Calu3 (cell line): Measurements from ENCODE around the gene SLC4A8. TPM values are rescaled to one million over a fixed set of nuclear protein-coding genes. Genes with fewer than 3 reads are reported as not detected.

ENCODE experiments used
- BruUV-seq: library from RNA; stranded (reverse); fragments of 400-500 nt; replicated peaks from 2 replicates; lab custom pipeline; 2021; lab: Mats Ljungman, UMichigan
- CTCF ChIA-PET: fragments of 300-600 bp; sonication (Branson Sonifier 250); formaldehyde crosslinking; loops from one replicate; lab custom pipeline; 2022; ENCODE audit warnings: antibody characterized with exemption; lab: Charles Lee
- DNase-seq: peaks from one replicate; pipeline ENCODE4 v3.0.0; 2022
- H3K27ac Mint-ChIP-seq: one replicate; pipeline ENCODE4 v1.8.0; 2022; ENCODE audit warnings: mixed read lengths; ENCODE audit not compliant: unreplicated experiment
- H3K27me3 Mint-ChIP-seq: one replicate; pipeline ENCODE4 v1.8.0; 2022; ENCODE audit warnings: mixed read lengths; ENCODE audit not compliant: unreplicated experiment
- H3K36me3 Mint-ChIP-seq: one replicate; pipeline ENCODE4 v1.8.0; 2022; ENCODE audit warnings: mild to moderate bottlenecking, moderate library complexity, mixed read lengths; ENCODE audit not compliant: insufficient read depth, unreplicated experiment
- H3K4me1 Mint-ChIP-seq: one replicate; pipeline ENCODE4 v1.8.0; 2022; ENCODE audit warnings: mild to moderate bottlenecking, low read depth, mixed read lengths; ENCODE audit not compliant: unreplicated experiment
- H3K4me3 Mint-ChIP-seq: one replicate; pipeline ENCODE4 v1.8.0; 2022; ENCODE audit warnings: mild to moderate bottlenecking, low read depth, moderate library complexity, mixed read lengths; ENCODE audit not compliant: unreplicated experiment
- H3K9me3 Mint-ChIP-seq: one replicate; pipeline ENCODE4 v1.8.0; 2022; ENCODE audit warnings: low read depth, mixed read lengths; ENCODE audit not compliant: unreplicated experiment
- intact Hi-C: fragments of 100-400 bp; cut with micrococcal nuclease; formaldehyde crosslinking; loops from one replicate; pipeline ENCODE4 v1.10.0; 2022; ENCODE audit not compliant: unreplicated experiment
- total RNA-seq: library from RNA; stranded (reverse); gene quantifications from 2 replicates; pipeline ENCODE4 v1.2.3, GENCODE V29; 2022
- TF ChIP-seq, protein P1 (sequence below): fragments of 200-600 bp; IDR thresholded peaks from one replicate; pipeline ENCODE4 v1.8.0; 2022; ENCODE audit warnings: antibody characterized with exemption; ENCODE audit not compliant: unreplicated experiment

The SLC4A8 gene
- total RNA-seq, 1 experiment from 2014 or later: 1.1 TPM

DNA sequence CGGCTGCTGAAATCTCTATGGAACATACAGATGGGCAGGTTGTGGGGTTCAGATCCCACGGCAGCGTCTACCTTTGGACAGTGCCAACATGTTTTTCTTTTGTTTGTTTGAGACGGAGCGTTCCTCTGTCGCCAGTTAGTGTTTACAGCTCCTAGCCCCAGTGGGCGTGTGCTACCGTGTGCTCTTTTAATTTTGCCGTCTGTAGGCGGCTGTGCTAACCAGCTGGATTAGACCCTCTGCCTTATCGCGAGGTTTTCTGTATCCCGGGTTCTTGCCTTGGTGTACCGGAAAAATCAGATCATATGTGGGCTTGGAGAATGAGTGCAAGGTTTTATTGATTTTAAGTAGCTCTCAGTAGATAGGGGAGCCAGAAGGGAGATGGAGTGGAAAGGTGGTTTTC is 23.6 kb upstream of the SLC4A8 start:
- Mint-ChIP-seq H3K27ac (no peak overlapping the region), H3K4me1 (peaks cover 5% of the 10 kb centered on the region), H3K27me3 (no peaks in the 10 kb centered on the region), H3K9me3 (no peaks in the 10 kb centered on the region), H3K36me3 (no peaks in the 10 kb centered on the region), H3K4me3 (no peak overlapping the region)
- no peak for DNase-seq
- intact Hi-C loops: no loop called here
- TF ChIP-seq, protein P1, sequence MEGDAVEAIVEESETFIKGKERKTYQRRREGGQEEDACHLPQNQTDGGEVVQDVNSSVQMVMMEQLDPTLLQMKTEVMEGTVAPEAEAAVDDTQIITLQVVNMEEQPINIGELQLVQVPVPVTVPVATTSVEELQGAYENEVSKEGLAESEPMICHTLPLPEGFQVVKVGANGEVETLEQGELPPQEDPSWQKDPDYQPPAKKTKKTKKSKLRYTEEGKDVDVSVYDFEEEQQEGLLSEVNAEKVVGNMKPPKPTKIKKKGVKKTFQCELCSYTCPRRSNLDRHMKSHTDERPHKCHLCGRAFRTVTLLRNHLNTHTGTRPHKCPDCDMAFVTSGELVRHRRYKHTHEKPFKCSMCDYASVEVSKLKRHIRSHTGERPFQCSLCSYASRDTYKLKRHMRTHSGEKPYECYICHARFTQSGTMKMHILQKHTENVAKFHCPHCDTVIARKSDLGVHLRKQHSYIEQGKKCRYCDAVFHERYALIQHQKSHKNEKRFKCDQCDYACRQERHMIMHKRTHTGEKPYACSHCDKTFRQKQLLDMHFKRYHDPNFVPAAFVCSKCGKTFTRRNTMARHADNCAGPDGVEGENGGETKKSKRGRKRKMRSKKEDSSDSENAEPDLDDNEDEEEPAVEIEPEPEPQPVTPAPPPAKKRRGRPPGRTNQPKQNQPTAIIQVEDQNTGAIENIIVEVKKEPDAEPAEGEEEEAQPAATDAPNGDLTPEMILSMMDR: no peak
- CTCF ChIA-PET: no interaction called here
- BruUV-seq: no TSS peak

DNA sequence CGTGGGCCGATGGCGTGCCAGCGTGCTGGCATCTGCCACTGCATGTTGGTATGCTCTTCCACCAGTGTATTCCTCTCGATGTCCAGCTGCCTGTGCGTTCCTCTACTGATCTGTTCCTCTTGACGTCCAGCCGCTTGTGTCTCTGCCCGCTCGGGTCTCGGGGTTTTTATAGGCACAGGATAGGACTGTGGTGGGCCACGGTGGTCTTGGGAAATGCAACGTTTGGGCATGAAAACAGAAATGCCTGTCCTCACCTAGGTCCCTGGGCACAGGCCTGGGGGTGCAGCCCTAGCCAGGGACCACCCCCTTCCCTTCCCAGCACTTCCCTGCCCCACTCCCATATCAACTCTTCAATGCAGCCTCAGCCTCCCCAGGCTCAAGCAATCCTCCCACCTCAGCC is 23.1 kb upstream of the SLC4A8 start:
- CTCF ChIA-PET: no interaction called here
- Mint-ChIP-seq H3K36me3 (no peaks in the 10 kb centered on the region), H3K27me3 (no peaks in the 10 kb centered on the region), H3K4me3 (no peak overlapping the region), H3K4me1 (peaks cover 9% of the 10 kb centered on the region), H3K9me3 (no peaks in the 10 kb centered on the region), H3K27ac (no peak overlapping the region)
- no TSS peak for BruUV-seq
- TF ChIP-seq, protein P1: no peak
- DNase-seq: no peak
- intact Hi-C loops: no loop called here

DNA sequence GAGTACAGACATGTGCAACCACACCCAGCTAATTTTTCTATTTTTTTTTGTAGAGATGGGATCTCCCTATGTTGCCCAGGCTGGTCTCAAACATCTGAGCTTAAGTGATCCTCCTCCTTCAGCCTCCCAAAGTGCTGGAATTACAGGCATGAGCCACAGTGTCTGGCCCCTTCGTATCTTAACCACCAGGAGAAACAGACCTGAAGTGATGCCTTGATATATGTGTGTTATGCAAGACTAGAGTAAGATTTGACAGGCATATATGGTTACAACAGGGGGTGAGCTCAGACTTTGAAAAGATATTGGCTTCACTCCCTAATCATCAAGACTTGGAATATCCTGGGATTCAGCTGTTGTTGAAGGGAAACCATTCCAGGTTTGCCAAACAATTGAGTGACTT is 22.7 kb upstream of the SLC4A8 start:
- Mint-ChIP-seq H3K27ac (no peak overlapping the region), H3K36me3 (no peaks in the 10 kb centered on the region), H3K4me3 (no peak overlapping the region), H3K9me3 (no peaks in the 10 kb centered on the region), H3K27me3 (no peaks in the 10 kb centered on the region), H3K4me1 (peaks cover 11% of the 10 kb centered on the region)
- TF ChIP-seq, protein P1: no peak
- no TSS peak for BruUV-seq
- CTCF ChIA-PET: no interaction called here
- intact Hi-C loops: no loop called here
- no peak for DNase-seq

DNA sequence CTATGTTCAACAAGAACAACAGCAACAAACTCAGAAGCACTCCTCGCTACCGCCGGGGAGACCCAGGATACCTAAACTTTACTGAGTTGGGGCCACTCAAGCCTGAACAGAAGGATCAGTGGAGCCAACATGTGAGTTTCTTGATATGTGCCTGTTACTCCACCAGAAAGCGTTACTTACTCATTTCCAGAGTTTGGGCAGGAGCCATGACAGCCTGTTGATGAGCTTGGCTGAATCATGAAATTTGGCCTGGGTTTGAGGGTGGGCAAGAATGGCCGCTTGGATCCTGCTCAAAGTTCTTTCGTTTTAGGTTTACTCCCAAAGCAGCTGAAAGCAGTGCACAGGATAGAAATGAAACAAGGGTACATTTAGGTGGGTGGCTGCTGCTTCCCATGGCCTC is 21.5 kb upstream of the SLC4A8 start:
- TF ChIP-seq, protein P1: no peak
- BruUV-seq: no TSS peak
- Mint-ChIP-seq H3K27me3 (no peaks in the 10 kb centered on the region), H3K27ac (no peak overlapping the region), H3K9me3 (no peaks in the 10 kb centered on the region), H3K36me3 (no peaks in the 10 kb centered on the region), H3K4me1 (peaks cover 11% of the 10 kb centered on the region), H3K4me3 (no peak overlapping the region)
- no peak for DNase-seq
- CTCF ChIA-PET: no interaction called here
- intact Hi-C loops: no loop called here
